WTC11 (cell line): ENCODE measurements around the gene NEO1. TPM values are rescaled to one million over a fixed set of nuclear protein-coding genes. Genes with fewer than 3 reads are reported as not detected.

Source experiments
- ATAC-seq: fragments of 200-7000 bp; cut with Tn5 transposase; 2 replicates; pipeline ENCODE4 v1.10.0; 2021; ENCODE audit warnings: mild to moderate bottlenecking, moderate library complexity
- CTCF ChIA-PET: fragments of 300-600 bp; sonication (Branson Sonifier 250); formaldehyde crosslinking; loops from one replicate; lab custom pipeline; 2021; ENCODE audit warnings: antibody characterized with exemption; lab: Charles Lee
- POLR2A ChIA-PET: fragments of 350-600 bp; sonication (Branson Sonifier 250); formaldehyde crosslinking; loops from one replicate; lab custom pipeline; 2021; ENCODE audit warnings: antibody characterized with exemption; lab: Charles Lee
- DNase-seq: peaks from one replicate; pipeline ENCODE4 v3.0.0; 2021; ENCODE audit warnings: low spot score
- H3K27ac Mint-ChIP-seq: 2 replicates; pipeline ENCODE4 v1.8.0; 2021; ENCODE audit warnings: mixed read lengths
- H3K27me3 Mint-ChIP-seq: 2 replicates; pipeline ENCODE4 v1.8.0; 2021; ENCODE audit warnings: low read depth, mild to moderate bottlenecking, moderate library complexity, mixed read lengths
- H3K36me3 Mint-ChIP-seq: 2 replicates; pipeline ENCODE4 v1.8.0; 2021; ENCODE audit warnings: mixed read lengths
- H3K4me1 Mint-ChIP-seq: 2 replicates; pipeline ENCODE4 v1.8.0; 2022; ENCODE audit warnings: mixed read lengths
- H3K4me3 Mint-ChIP-seq: 2 replicates; pipeline ENCODE4 v1.8.0; 2021; ENCODE audit warnings: mild to moderate bottlenecking, moderate library complexity, mixed read lengths
- H3K9me3 Mint-ChIP-seq: 2 replicates; pipeline ENCODE4 v1.8.0; 2021; ENCODE audit warnings: mixed read lengths
- ESRRA ChIP-seq: sonication (generic); formaldehyde crosslinking; IDR thresholded peaks from 2 replicates; pipeline ENCODE4 v1.8.1; 2022; ENCODE audit warnings: mild to moderate bottlenecking, missing genetic modification reagents, borderline replicate concordance
- ETV6 ChIP-seq: sonication (generic); formaldehyde crosslinking; IDR thresholded peaks from 2 replicates; pipeline ENCODE4 v1.8.1; 2022; ENCODE audit warnings: mild to moderate bottlenecking, missing genetic modification reagents
- FOXP4 ChIP-seq: sonication (generic); formaldehyde crosslinking; IDR thresholded peaks from 2 replicates; pipeline ENCODE4 v1.8.0; 2022; ENCODE audit warnings: mild to moderate bottlenecking, missing genetic modification reagents
- KAT7 ChIP-seq: sonication (generic); formaldehyde crosslinking; IDR thresholded peaks from 2 replicates; pipeline ENCODE4 v1.8.1; 2023; ENCODE audit warnings: missing genetic modification reagents, mild to moderate bottlenecking, borderline replicate concordance
- NFATC4 ChIP-seq: fragments of 250-450 bp; sonication (Bioruptor Pico); IDR thresholded peaks from 2 replicates; pipeline ENCODE4 v1.9.0; 2021; ENCODE audit warnings: mild to moderate bottlenecking
- SMAD4 ChIP-seq: sonication (generic); formaldehyde crosslinking; IDR thresholded peaks from 2 replicates; pipeline ENCODE4 v1.8.0; 2022; ENCODE audit warnings: mild to moderate bottlenecking, missing genetic modification reagents
- USF2 ChIP-seq: sonication (generic); formaldehyde crosslinking; IDR thresholded peaks from 2 replicates; pipeline ENCODE4 v1.8.1; 2023; ENCODE audit warnings: mild to moderate bottlenecking, missing genetic modification reagents, moderate library complexity
- ZBTB43 ChIP-seq: sonication (generic); formaldehyde crosslinking; IDR thresholded peaks from 2 replicates; pipeline ENCODE4 v1.8.1; 2023; ENCODE audit warnings: mild to moderate bottlenecking, missing genetic modification reagents
- ZNF138 ChIP-seq: sonication (generic); formaldehyde crosslinking; conservative IDR thresholded peaks from 2 replicates; pipeline ENCODE4 v1.8.1; 2022; ENCODE audit warnings: mild to moderate bottlenecking, moderate library complexity, missing genetic modification reagents
- ZNF232 ChIP-seq: sonication (generic); formaldehyde crosslinking; IDR thresholded peaks from 2 replicates; pipeline ENCODE4 v1.8.0; 2022; ENCODE audit warnings: mild to moderate bottlenecking, missing genetic modification reagents
- ZNF532 ChIP-seq: fragments of 250-450 bp; sonication (Bioruptor Pico); IDR thresholded peaks from 2 replicates; pipeline ENCODE4 v1.9.0; 2021; ENCODE audit warnings: mild to moderate bottlenecking, borderline replicate concordance
- total RNA-seq: library from RNA; stranded (reverse); gene quantifications from 3 replicates; pipeline ENCODE4 v1.2.3, GENCODE V29; 2021
- TF ChIP-seq, protein P1 (sequence below): fragments of 200-600 bp; IDR thresholded peaks from 2 replicates; pipeline ENCODE4 v1.8.0; 2022; ENCODE audit warnings: antibody characterized with exemption
- TF ChIP-seq, protein P2 (sequence below): fragments of 250-450 bp; sonication (Bioruptor Pico); IDR thresholded peaks from 2 replicates; pipeline ENCODE4 v1.8.0; 2021; ENCODE audit warnings: mild to moderate bottlenecking

The NEO1 gene
- total RNA-seq, 1 experiment from 2014 or later, result 37.1 TPM

- H3K36me3 Mint-ChIP-seq, result peaks cover 12% of the 10 kb centered on the region
- ATAC-seq, result no peak
- H3K4me3 Mint-ChIP-seq, result no peak overlapping the region
- POLR2A ChIA-PET, result no interaction called here
- no peak overlapping the region for H3K27ac Mint-ChIP-seq
- TF ChIP-seq ESRRA (CRISPR knock-in tag) (no peak), ETV6 (CRISPR knock-in tag) (no peak), ZNF532 (CRISPR knock-in tag) (no peak), NFATC4 (CRISPR knock-in tag) (no peak), ZNF138 (CRISPR knock-in tag) (no peak)
- TF ChIP-seq, protein P1, sequence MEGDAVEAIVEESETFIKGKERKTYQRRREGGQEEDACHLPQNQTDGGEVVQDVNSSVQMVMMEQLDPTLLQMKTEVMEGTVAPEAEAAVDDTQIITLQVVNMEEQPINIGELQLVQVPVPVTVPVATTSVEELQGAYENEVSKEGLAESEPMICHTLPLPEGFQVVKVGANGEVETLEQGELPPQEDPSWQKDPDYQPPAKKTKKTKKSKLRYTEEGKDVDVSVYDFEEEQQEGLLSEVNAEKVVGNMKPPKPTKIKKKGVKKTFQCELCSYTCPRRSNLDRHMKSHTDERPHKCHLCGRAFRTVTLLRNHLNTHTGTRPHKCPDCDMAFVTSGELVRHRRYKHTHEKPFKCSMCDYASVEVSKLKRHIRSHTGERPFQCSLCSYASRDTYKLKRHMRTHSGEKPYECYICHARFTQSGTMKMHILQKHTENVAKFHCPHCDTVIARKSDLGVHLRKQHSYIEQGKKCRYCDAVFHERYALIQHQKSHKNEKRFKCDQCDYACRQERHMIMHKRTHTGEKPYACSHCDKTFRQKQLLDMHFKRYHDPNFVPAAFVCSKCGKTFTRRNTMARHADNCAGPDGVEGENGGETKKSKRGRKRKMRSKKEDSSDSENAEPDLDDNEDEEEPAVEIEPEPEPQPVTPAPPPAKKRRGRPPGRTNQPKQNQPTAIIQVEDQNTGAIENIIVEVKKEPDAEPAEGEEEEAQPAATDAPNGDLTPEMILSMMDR, result no peak
- CTCF ChIA-PET, result interaction anchor here (1.0 to 2.6 kb wide), 6 partner anchors 9 to 42 kb away, joined by 3 to 10 read pairs (median 6); no protein-coding TSS in a partner anchor
- no peaks in the 10 kb centered on the region for H3K9me3 Mint-ChIP-seq
- H3K4me1 Mint-ChIP-seq, result no peaks in the 10 kb centered on the region
- no peaks in the 10 kb centered on the region for H3K27me3 Mint-ChIP-seq
- DNase-seq, result no peak
These were observed 230.5 kb downstream of the NEO1 start for GRCh38 chr15:73282567-73283365.

- DNase-seq (no peak), ATAC-seq (no peak)
- Mint-ChIP-seq H3K27ac (no peak overlapping the region), H3K9me3 (no peaks in the 10 kb centered on the region), H3K4me1 (no peaks in the 10 kb centered on the region), H3K36me3 (peaks cover 16% of the 10 kb centered on the region), H3K4me3 (no peak overlapping the region), H3K27me3 (no peaks in the 10 kb centered on the region)
- TF ChIP-seq ZNF232 (no peak), KAT7 (CRISPR knock-in tag) (no peak)
- ChIA-PET POLR2A (no interaction called here), CTCF (interaction anchor here (1.0 to 2.6 kb wide), 3 partner anchors 10 to 42 kb away, joined by 3 to 10 read pairs (median 3); no protein-coding TSS in a partner anchor)
These were observed 231.2 kb downstream of the NEO1 start for GRCh38 chr15:73283366-73283962.

DNA sequence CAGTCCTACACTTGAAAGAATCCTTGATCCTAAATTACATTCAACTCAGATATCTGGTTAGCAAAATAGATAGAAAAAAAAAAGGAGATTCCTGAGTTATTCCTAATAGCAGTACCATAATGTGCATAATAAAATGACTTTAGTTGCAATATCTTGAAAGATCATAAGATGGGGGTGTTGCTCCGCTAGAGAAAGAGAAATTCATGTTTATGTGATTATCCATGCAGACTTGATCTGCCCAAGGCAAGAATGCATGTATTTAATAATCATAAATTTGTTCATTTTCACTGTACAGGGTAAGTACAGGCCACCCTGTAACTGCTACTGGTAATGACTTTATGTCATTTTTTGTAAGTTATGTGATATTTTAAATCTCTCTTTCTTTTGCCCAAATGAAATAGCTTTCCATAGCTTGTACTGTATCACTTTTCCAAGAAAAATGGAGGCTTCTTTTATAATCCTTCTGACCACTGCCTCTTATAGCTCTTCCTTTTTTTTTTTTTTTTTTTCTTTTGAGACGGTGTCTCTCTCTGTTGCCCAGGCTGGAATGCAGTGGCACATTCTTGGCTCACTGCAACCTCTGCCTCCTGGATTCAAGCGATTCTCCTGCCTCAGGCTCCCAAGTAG lies 231.9 kb downstream of the NEO1 start:
- CTCF ChIA-PET, result interaction anchor here (0.6 to 2.6 kb wide), 4 partner anchors 10 to 722 kb away, joined by 4 to 10 read pairs (median 6); no protein-coding TSS in a partner anchor
- TF ChIP-seq, protein P2, sequence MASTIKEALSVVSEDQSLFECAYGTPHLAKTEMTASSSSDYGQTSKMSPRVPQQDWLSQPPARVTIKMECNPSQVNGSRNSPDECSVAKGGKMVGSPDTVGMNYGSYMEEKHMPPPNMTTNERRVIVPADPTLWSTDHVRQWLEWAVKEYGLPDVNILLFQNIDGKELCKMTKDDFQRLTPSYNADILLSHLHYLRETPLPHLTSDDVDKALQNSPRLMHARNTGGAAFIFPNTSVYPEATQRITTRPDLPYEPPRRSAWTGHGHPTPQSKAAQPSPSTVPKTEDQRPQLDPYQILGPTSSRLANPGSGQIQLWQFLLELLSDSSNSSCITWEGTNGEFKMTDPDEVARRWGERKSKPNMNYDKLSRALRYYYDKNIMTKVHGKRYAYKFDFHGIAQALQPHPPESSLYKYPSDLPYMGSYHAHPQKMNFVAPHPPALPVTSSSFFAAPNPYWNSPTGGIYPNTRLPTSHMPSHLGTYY (CRISPR knock-in tag), result no peak
- TF ChIP-seq ESRRA (CRISPR knock-in tag) (no peak), USF2 (CRISPR knock-in tag) (no peak), ZNF138 (CRISPR knock-in tag) (no peak), FOXP4 (CRISPR knock-in tag) (no peak), ZBTB43 (CRISPR knock-in tag) (no peak), SMAD4 (CRISPR knock-in tag) (no peak)
- TF ChIP-seq, protein P1, result no peak

More for the DNA sequence above, 231.9 kb downstream of the NEO1 start:
- H3K27me3 Mint-ChIP-seq, result no peaks in the 10 kb centered on the region
- H3K9me3 Mint-ChIP-seq, result no peaks in the 10 kb centered on the region
- no peak overlapping the region for H3K27ac Mint-ChIP-seq
- ATAC-seq, result no peak
- peaks cover 22% of the 10 kb centered on the region for H3K36me3 Mint-ChIP-seq
- no peaks in the 10 kb centered on the region for H3K4me1 Mint-ChIP-seq
- POLR2A ChIA-PET, result no interaction called here
- H3K4me3 Mint-ChIP-seq, result no peak overlapping the region
- no peak for DNase-seq
